Neutrophil (primary cell): ENCODE data around the gene CERS6.

Source experiments
- H3K27ac ChIP-seq: fragments of 200-600 bp; sonication (generic); 2 replicates; pipeline ENCODE4 v1.5.1; 2016; ENCODE audit warnings: mild to moderate bottlenecking, moderate library complexity
- H3K27me3 ChIP-seq: fragments of 200-600 bp; sonication (generic); 2 replicates; pipeline ENCODE4 v1.6.0; 2016; ENCODE audit warnings: mild to moderate bottlenecking
- H3K36me3 ChIP-seq: fragments of 200-600 bp; sonication (generic); 2 replicates; pipeline ENCODE4 v1.5.1; 2017
- H3K4me1 ChIP-seq, 2 experiments: fragments of 200-600 bp in 1 of 2; sonication (generic) in 1 of 2; 1 replicate in 1 of 2; 2 replicates in 1 of 2; pipeline versions ENCODE4 v1.5.1 to v1.6.1; 2013 to 2016; ENCODE audit warnings: low read depth in 1 of 2, low read length in 1 of 2, mild to moderate bottlenecking in 1 of 2, moderate library complexity in 1 of 2; ENCODE audit not compliant: control insufficient read depth in 1 of 2, insufficient read depth in 1 of 2
- H3K4me3 ChIP-seq, 2 experiments: fragments of 200-600 bp in 1 of 2; sonication (generic) in 1 of 2; 1 replicate in 1 of 2; 2 replicates in 1 of 2; pipeline ENCODE4 v1.5.1; 2013 to 2016; ENCODE audit warnings: low read depth in 1 of 2, low read length in 1 of 2, mild to moderate bottlenecking in 1 of 2, moderate library complexity in 1 of 2
- H3K9me3 ChIP-seq: fragments of 200-600 bp; sonication (generic); 2 replicates; pipeline ENCODE4 v1.5.1; 2016
- TF ChIP-seq, protein P1 (sequence below): fragments of 200-600 bp; sonication (generic); IDR thresholded peaks from 2 replicates; pipeline ENCODE4 v1.5.1; 2016; ENCODE audit warnings: antibody characterized with exemption

The CERS6 gene

DNA sequence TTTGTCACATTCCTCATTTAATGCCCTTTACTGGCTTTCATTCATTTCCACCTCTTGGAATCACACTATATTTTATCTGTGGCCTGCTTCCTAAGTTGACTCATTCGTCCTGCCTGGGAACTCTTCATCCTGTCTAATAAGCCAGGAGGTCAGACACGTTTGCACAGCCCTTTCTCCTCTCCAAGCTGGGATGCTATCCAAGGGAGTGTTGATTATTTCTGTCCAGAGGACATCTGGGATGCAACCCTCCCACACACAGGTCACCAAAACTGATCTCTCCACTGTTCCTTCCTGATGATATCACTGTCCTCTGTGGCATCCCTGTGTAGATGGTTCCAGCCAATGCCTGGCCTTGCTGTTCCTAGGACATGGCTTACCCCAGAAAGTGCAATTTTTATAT is 266.5 kb downstream of the CERS6 start:
- no peaks in the 10 kb centered on the region for H3K9me3 ChIP-seq
- no peak overlapping the region for H3K4me3 ChIP-seq
- no peak overlapping the region for H3K27ac ChIP-seq
- H3K4me1 ChIP-seq: peaks cover 0 to 7% of the 10 kb centered on the region in 2 experiments
- H3K36me3 ChIP-seq: peaks cover 18% of the 10 kb centered on the region
- H3K27me3 ChIP-seq: no peaks in the 10 kb centered on the region
- TF ChIP-seq, protein P1, sequence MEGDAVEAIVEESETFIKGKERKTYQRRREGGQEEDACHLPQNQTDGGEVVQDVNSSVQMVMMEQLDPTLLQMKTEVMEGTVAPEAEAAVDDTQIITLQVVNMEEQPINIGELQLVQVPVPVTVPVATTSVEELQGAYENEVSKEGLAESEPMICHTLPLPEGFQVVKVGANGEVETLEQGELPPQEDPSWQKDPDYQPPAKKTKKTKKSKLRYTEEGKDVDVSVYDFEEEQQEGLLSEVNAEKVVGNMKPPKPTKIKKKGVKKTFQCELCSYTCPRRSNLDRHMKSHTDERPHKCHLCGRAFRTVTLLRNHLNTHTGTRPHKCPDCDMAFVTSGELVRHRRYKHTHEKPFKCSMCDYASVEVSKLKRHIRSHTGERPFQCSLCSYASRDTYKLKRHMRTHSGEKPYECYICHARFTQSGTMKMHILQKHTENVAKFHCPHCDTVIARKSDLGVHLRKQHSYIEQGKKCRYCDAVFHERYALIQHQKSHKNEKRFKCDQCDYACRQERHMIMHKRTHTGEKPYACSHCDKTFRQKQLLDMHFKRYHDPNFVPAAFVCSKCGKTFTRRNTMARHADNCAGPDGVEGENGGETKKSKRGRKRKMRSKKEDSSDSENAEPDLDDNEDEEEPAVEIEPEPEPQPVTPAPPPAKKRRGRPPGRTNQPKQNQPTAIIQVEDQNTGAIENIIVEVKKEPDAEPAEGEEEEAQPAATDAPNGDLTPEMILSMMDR: no peak

DNA sequence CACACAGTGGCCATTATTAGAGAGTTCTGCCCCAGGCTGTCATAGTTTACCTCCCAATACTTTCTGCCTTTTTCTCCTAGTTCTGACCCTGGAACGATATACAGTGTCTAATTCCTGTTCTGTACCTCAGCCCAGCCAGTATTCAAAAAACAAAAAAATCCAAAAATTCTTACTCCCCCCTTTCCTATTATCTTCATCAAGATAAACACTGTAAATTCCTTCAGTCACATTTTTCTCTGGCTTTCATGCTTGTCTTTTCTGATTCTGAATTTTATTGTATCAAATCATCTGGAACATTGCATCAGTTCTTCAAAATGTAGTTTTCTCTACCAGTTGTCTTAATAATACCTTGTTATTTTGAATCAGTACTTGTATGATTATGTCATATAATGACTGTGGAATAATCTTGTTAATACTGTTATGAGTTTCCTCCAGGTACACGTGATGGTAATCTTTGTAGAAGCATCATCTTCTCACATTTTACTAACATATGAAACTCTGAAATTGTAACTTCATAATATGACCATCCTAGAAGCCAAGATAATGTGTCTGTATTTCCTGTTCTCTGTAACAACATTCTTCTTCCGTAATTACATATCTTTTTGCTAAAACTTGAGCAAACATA is 267.3 kb downstream of the CERS6 start:
- Histone ChIP-seq H3K9me3 (no peaks in the 10 kb centered on the region), H3K27me3 (no peaks in the 10 kb centered on the region), H3K36me3 (peaks cover 18% of the 10 kb centered on the region), H3K4me3 (no peak overlapping the region), H3K4me1 (no peaks in the 10 kb centered on the region), H3K27ac (no peak overlapping the region)
- TF ChIP-seq, protein P1: no peak

DNA sequence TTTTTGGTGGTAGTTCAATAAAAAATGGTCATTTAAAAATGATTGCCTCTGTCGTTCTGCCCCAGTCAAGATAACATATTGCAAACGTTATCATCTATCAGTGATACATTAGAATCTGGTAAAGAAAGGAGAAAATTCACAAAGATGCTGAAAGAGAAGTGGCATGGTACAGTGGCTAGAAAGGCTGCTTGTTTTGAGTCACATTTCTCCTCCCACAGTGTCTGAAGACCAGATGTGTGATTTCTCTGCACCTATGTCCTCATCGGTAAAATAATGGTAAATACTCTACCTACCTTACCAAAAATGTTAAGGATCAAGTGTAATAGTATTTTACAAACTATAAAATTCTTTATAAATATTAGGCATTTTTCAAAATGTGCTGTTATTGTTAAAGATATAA is 270.3 kb downstream of the CERS6 start:
- Histone ChIP-seq H3K27me3 (no peaks in the 10 kb centered on the region), H3K9me3 (no peaks in the 10 kb centered on the region), H3K4me3 (no peak overlapping the region), H3K4me1 (peaks cover 0 to 1% of the 10 kb centered on the region in 2 experiments), H3K36me3 (peaks cover 18% of the 10 kb centered on the region), H3K27ac (no peak overlapping the region)
- TF ChIP-seq, protein P1: no peak

DNA sequence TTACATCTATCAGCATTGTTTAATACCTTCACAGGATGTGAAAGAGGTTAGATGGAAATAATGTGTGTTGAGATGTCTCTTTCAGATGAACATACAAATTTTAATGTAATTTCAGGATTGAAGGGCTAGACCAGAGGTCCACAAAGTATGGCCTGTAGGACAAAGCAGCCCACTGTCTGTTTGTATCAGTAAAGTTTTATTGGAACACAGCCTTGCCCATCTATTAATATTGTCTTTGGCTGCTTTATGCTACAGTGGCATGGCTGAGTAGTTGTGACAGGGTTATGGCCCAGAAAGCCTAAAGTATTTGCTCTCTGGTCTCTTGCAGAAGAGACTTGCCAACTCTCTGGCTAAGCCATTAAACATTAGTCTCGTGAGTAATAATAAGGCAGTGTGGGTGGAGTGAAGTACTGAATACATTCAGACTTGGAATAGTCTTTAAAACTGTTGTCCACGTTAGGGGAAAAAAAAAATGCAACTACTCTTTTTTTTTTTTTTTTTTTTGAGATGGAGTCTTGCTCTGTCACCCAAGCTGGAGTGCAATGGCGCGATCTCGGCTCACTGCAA is 271.9 kb downstream of the CERS6 start:
- Histone ChIP-seq H3K9me3 (no peaks in the 10 kb centered on the region), H3K4me1 (peaks cover 6 to 9% of the 10 kb centered on the region in 2 experiments), H3K27me3 (no peaks in the 10 kb centered on the region), H3K27ac (no peak overlapping the region), H3K4me3 (no peak overlapping the region), H3K36me3 (peaks cover 11% of the 10 kb centered on the region)
- TF ChIP-seq, protein P1: no peak

DNA sequence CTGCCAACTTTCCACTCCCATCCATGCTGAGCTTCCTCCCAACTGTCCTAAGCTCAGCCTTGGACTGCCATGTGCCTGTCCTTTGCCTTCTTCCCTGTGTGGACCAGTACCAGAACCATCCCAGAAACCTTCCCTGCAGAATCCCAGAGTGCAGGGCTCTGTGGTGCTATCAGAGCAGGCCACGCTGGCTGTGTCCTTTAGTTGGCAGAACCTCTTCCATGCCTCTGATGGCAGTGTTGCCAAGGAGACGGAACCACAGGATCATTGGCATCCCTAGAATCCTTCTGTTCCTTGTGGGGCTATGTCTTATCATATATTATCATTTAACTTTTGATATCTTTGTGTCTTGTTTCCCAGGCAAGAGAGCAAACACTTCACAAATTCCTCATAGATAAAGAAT is 273.4 kb downstream of the CERS6 start:
- H3K9me3 ChIP-seq: no peaks in the 10 kb centered on the region
- H3K27ac ChIP-seq: no peak overlapping the region
- peaks cover 6 to 9% of the 10 kb centered on the region in 2 experiments for H3K4me1 ChIP-seq
- TF ChIP-seq, protein P1: no peak
- H3K4me3 ChIP-seq: no peak overlapping the region
- peaks cover 5% of the 10 kb centered on the region for H3K36me3 ChIP-seq
- no peaks in the 10 kb centered on the region for H3K27me3 ChIP-seq
